HepG2 (cell line): Measurements from ENCODE around the gene CACNA1I. TPM values are rescaled to one million over a fixed set of nuclear protein-coding genes. Genes with fewer than 3 reads are reported as not detected.

Experiments used
- ATAC-seq: fragments of 200-7000 bp; cut with Tn5 transposase; 3 replicates; pipeline ENCODE4 v1.9.1; 2020; ENCODE audit warnings: mild to moderate bottlenecking, moderate library complexity
- BruUV-seq: library from RNA; stranded (reverse); fragments of 400-500 nt; replicated peaks from 2 replicates; lab custom pipeline; 2021; lab: Mats Ljungman, UMichigan
- CTCF ChIA-PET: fragments of 300-600 bp; formaldehyde crosslinking; extraction: SDS; loops from one replicate; lab custom pipeline; 2021; ENCODE audit warnings: low total read pairs, inconsistent platforms, low intra/inter-chr PET ratio; lab: Yijun Ruan, JAX
- POLR2A ChIA-PET: fragments of 350-600 bp; sonication (Branson Sonifier 250); formaldehyde crosslinking; loops from one replicate; lab custom pipeline; 2020; ENCODE audit warnings: antibody characterized with exemption, inconsistent platforms; lab: Yijun Ruan, JAX
- DNase-seq: peaks from one replicate; pipeline ENCODE4 v3.0.0-alpha.2; 2015; ENCODE audit warnings: low spot score
- FAIRE-seq: peaks from 3 replicates; lab custom pipeline; 2011; peaks lifted over from hg19 to GRCh38; lab: Jason Lieb, UNC
- H2AFZ ChIP-seq: one replicate; pipeline ENCODE4 v1.6.1; 2011; ENCODE audit warnings: low read length, inconsistent platforms
- H3K27ac ChIP-seq: fragments of 300-600 bp; 3 replicates; pipeline ENCODE4 v1.8.0; 2011; ENCODE audit warnings: mixed run types, mild to moderate bottlenecking, mixed read lengths, low read length, inconsistent platforms; ENCODE audit not compliant: insufficient read depth; ENCODE audit errors: extremely low read length
- H3K27me3 ChIP-seq, 2 experiments: fragments of 200-600 bp in 1 of 2; 2 replicates in 1 of 2; 3 replicates in 1 of 2; pipeline versions ENCODE4 v1.6.0 to v1.8.0; 2011; ENCODE audit warnings: low read length in 2 of 2, mild to moderate bottlenecking in 2 of 2, moderate library complexity in 2 of 2, inconsistent platforms in 1 of 2; ENCODE audit not compliant: insufficient read depth in 2 of 2, control insufficient read depth in 1 of 2
- H3K36me3 ChIP-seq, 2 experiments: fragments of 200-600 bp in 1 of 2; replicated peaks in 1 of 2; 2 replicates in 1 of 2; 3 replicates in 1 of 2; pipeline versions ENCODE4 v1.5.1 to v1.8.0; 2011; ENCODE audit warnings: low read length in 2 of 2, inconsistent platforms in 1 of 2; ENCODE audit not compliant: insufficient read depth in 2 of 2, control insufficient read depth in 1 of 2
- H3K4me1 ChIP-seq: 2 replicates; pipeline ENCODE4 v1.5.1; 2012; ENCODE audit warnings: low read length, inconsistent platforms; ENCODE audit not compliant: insufficient read depth
- H3K4me2 ChIP-seq: 2 replicates; pipeline ENCODE4 v1.6.0; 2011; ENCODE audit warnings: low read depth, low read length, inconsistent platforms
- H3K4me3 ChIP-seq, 3 experiments: fragments of 200-600 bp in 1 of 3; sonication (generic), shearing (Covaris generic) in 1 of 3; replicated peaks in 1 of 3; 2 replicates each; pipeline ENCODE4 v1.5.1; 2011 to 2016; ENCODE audit warnings: low read length in 3 of 3, inconsistent platforms in 2 of 3, low read depth in 2 of 3, mild to moderate bottlenecking in 2 of 3, control low read depth in 1 of 3, mixed read lengths in 1 of 3; ENCODE audit not compliant: insufficient read depth in 1 of 3
- H3K79me2 ChIP-seq: one replicate; pipeline ENCODE4 v1.6.1; 2011; ENCODE audit warnings: low read length, inconsistent platforms; ENCODE audit not compliant: insufficient read depth
- H3K9ac ChIP-seq: 2 replicates; pipeline ENCODE4 v1.6.0; 2011; ENCODE audit warnings: mild to moderate bottlenecking, low read depth, low read length, inconsistent platforms; ENCODE audit not compliant: insufficient read depth
- H3K9me3 ChIP-seq: 2 replicates; pipeline ENCODE4 v1.5.1; 2012; ENCODE audit warnings: mild to moderate bottlenecking, low read length
- H4K20me1 ChIP-seq: 2 replicates; pipeline ENCODE4 v1.6.0; 2011; ENCODE audit warnings: inconsistent platforms, mild to moderate bottlenecking, low read length, moderate library complexity; ENCODE audit not compliant: insufficient read depth
- ARID3A ChIP-seq: IDR thresholded peaks from 2 replicates; pipeline ENCODE4 v1.6.1; 2012; ENCODE audit warnings: low read depth, low read length, improper control_type of control experiment
- DMTF1 ChIP-seq: sonication (generic); formaldehyde crosslinking; IDR thresholded peaks from 2 replicates; pipeline ENCODE4 v1.4.0; 2020; ENCODE audit warnings: mild to moderate bottlenecking, missing genetic modification reagents
- DR1 ChIP-seq: sonication (generic); formaldehyde crosslinking; IDR thresholded peaks from 2 replicates; pipeline ENCODE4 v1.8.0; 2021; ENCODE audit warnings: mild to moderate bottlenecking, missing genetic modification reagents, inconsistent platforms
- ETV5 ChIP-seq: IDR thresholded peaks from 2 replicates; pipeline ENCODE4 v1.6.1; 2018; ENCODE audit warnings: missing biosample characterization, missing genetic modification reagents, inconsistent platforms, borderline replicate concordance
- IKZF4 ChIP-seq: sonication (generic); formaldehyde crosslinking; IDR thresholded peaks from 2 replicates; pipeline ENCODE4 v1.5.1; 2020; ENCODE audit warnings: borderline replicate concordance, mild to moderate bottlenecking, low read depth, missing genetic modification reagents; ENCODE audit errors: not compliant biosample characterization
- MTF1 ChIP-seq: sonication (generic); formaldehyde crosslinking; IDR thresholded peaks from 2 replicates; pipeline ENCODE4 v1.5.0; 2020; ENCODE audit warnings: missing genetic modification reagents
- NFKBIZ ChIP-seq: IDR thresholded peaks from 2 replicates; pipeline ENCODE4 v1.6.1; 2018; ENCODE audit warnings: missing genetic modification reagents, missing compliant biosample characterization
- TBP ChIP-seq: sonication (generic); formaldehyde crosslinking; IDR thresholded peaks from 2 replicates; pipeline ENCODE4 v1.5.0; 2020; ENCODE audit warnings: missing genetic modification reagents
- ZNF816 ChIP-seq: sonication (generic); formaldehyde crosslinking; IDR thresholded peaks from 2 replicates; pipeline ENCODE4 v1.8.0; 2022; ENCODE audit warnings: missing genetic modification reagents, mild to moderate bottlenecking, borderline replicate concordance
- WGBS: methylation state at CpG from one replicate; pipeline ENCODE4 v1.1.6; 2017; ENCODE audit warnings: low lambda C conversion rate; 5-methylcytosine and 5-hydroxymethylcytosine counted together
- in situ Hi-C: cut with HindIII; loops from 2 replicates; pipeline ENCODE4 v1.10.0; 2017; ENCODE audit warnings: low pct_unique_long_range_greater_than_20kb; ENCODE audit not compliant: extremely low pct_ligation_motif_present
- intact Hi-C: fragments of 100-400 bp; cut with micrococcal nuclease; formaldehyde crosslinking; loops from one replicate; pipeline ENCODE4 v1.10.0; 2022; ENCODE audit not compliant: unreplicated experiment
- polyA plus RNA-seq, 8 experiments: library from polyadenylated mRNA; depleted of rRNA in 3 of 8; stranded (reverse) in 7 of 8; unstranded in 1 of 8; fragments of >200 nt; fragmentation: Illumina TruSeq in 4 of 8; extraction: Trizol in 4 of 8; gene quantifications; 2 replicates each; pipeline versions ENCODE4 v1.2.1 to v1.2.3, GENCODE V29; 2011 to 2016; ENCODE audit warnings: low read depth in 4 of 8, missing spikeins in 1 of 8, mixed read lengths in 1 of 8; ENCODE audit not compliant: insufficient read depth in 1 of 8
- total RNA-seq, 5 experiments: library from RNA; depleted of rRNA; stranded (reverse); fragments of >200 nt; fragmentation: Illumina TruSeq; extraction: Trizol; gene quantifications; 2 replicates each; pipeline ENCODE4 v1.2.3, GENCODE V29; 2016; ENCODE audit warnings: low read depth in 1 of 5

The CACNA1I gene
- total and polyA plus RNA-seq, 2 of the 13 experiments (the other 11 are each of a cell fraction or from before 2014, with no cell fraction given), result not detected

- H3K36me3 ChIP-seq, result no peaks in the 10 kb centered on the region
- H3K9ac ChIP-seq, result no peak overlapping the region
- TF ChIP-seq MTF1 (no peak), NFKBIZ (CRISPR knock-in tag) (no peak), DR1 (no peak), DMTF1 (no peak), ARID3A (no peak), ETV5 (CRISPR knock-in tag) (no peak), TBP (CRISPR knock-in tag) (no peak), IKZF4 (CRISPR knock-in tag) (no peak), ZNF816 (CRISPR knock-in tag) (no peak)
- TF ChIP-seq, all 625 proteins: peak for 0
- DNase-seq, result no peak
- ChIA-PET POLR2A (no interaction called here), CTCF (no interaction called here)
- Histone ChIP-seq H2AFZ (no peak overlapping the region), H3K4me2 (no peak overlapping the region), H3K79me2 (no peaks in the 10 kb centered on the region), H3K4me3 (no peak overlapping the region), H3K27me3 (peaks cover 2 to 50% of the 10 kb centered on the region in 2 experiments; a peak in 4 of 5 replicates), H3K27ac (no peak overlapping the region), H4K20me1 (no peaks in the 10 kb centered on the region), H3K4me1 (peaks cover 8% of the 10 kb centered on the region; the same call in 1 of the 2 replicates), H3K9me3 (no peaks in the 10 kb centered on the region)
- in situ Hi-C loops (loop anchor here (10.0 kb wide), 1 partner anchor 58 kb away; no protein-coding TSS in a partner anchor), intact Hi-C loops (no loop called here)
- no peak for FAIRE-seq
- 7% methylated on average over 8 of the region's 8 CpGs for WGBS
- no TSS peak for BruUV-seq
- ATAC-seq, result peak; percentile 68
Observed at GRCh38 chr22:39717099-39717498, 146.5 kb downstream of the CACNA1I start.
